Measurements from ENCODE around the gene MRPL43.

MRPL43 gene

GRCh38 chr10:101027106-101027720 is 39.9 kb upstream of the MRPL43 start:
- H3K4me3 ChIP-seq (ENCODE audit: low read length): no peak overlapping the region
- TF ChIP-seq, protein P1, sequence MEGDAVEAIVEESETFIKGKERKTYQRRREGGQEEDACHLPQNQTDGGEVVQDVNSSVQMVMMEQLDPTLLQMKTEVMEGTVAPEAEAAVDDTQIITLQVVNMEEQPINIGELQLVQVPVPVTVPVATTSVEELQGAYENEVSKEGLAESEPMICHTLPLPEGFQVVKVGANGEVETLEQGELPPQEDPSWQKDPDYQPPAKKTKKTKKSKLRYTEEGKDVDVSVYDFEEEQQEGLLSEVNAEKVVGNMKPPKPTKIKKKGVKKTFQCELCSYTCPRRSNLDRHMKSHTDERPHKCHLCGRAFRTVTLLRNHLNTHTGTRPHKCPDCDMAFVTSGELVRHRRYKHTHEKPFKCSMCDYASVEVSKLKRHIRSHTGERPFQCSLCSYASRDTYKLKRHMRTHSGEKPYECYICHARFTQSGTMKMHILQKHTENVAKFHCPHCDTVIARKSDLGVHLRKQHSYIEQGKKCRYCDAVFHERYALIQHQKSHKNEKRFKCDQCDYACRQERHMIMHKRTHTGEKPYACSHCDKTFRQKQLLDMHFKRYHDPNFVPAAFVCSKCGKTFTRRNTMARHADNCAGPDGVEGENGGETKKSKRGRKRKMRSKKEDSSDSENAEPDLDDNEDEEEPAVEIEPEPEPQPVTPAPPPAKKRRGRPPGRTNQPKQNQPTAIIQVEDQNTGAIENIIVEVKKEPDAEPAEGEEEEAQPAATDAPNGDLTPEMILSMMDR (IDR thresholded peaks at IDR 0.05; ENCODE audit: low read depth, low read length): no peak
- no peak for TF ChIP-seq EZH2phosphoT487 (IDR thresholded peaks at IDR 0.05; ENCODE audit: low read depth)
- H3K9ac ChIP-seq (ENCODE audit: low read length): no peak overlapping the region
- H3K4me2 ChIP-seq (ENCODE audit: low read length): no peak overlapping the region
- peaks cover 29% of the 10 kb centered on the region for H3K27me3 ChIP-seq (ENCODE audit: low read depth, low read length)
- no peaks in the 10 kb centered on the region for H3K9me3 ChIP-seq (ENCODE audit: insufficient read depth, low read length)
- no peaks in the 10 kb centered on the region for H3K79me2 ChIP-seq (ENCODE audit: low read length)
- H2AFZ ChIP-seq (ENCODE audit: low read depth, low read length): no peak overlapping the region
- no peaks in the 10 kb centered on the region for H4K20me1 ChIP-seq (ENCODE audit: insufficient read depth, low read length)
- H3K36me3 ChIP-seq (replicated peaks; ENCODE audit: low read depth, low read length): no peaks in the 10 kb centered on the region
- H3K27ac ChIP-seq (ENCODE audit: low read length): no peak overlapping the region
- H3K4me1 ChIP-seq (ENCODE audit: low read length): peaks cover 5% of the 10 kb centered on the region

- Histone ChIP-seq H3K9ac (ENCODE audit: low read length) (no peak overlapping the region), H2AFZ (ENCODE audit: low read depth, low read length) (no peak overlapping the region), H3K27ac (ENCODE audit: low read length) (no peak overlapping the region), H3K4me2 (ENCODE audit: low read length) (no peak overlapping the region), H3K9me3 (ENCODE audit: insufficient read depth, low read length) (no peaks in the 10 kb centered on the region), H3K4me1 (ENCODE audit: low read length) (peaks cover 5% of the 10 kb centered on the region; the same call in 1 of the 2 replicates), H3K4me3 (ENCODE audit: low read length) (no peak overlapping the region), H3K36me3 (replicated peaks; ENCODE audit: low read depth, low read length) (no peaks in the 10 kb centered on the region), H3K27me3 (ENCODE audit: low read depth, low read length) (peaks cover 12% of the 10 kb centered on the region), H4K20me1 (ENCODE audit: insufficient read depth, low read length) (no peaks in the 10 kb centered on the region), H3K79me2 (ENCODE audit: low read length) (no peaks in the 10 kb centered on the region)
- TF ChIP-seq, protein P1 (IDR thresholded peaks at IDR 0.05; ENCODE audit: low read depth, low read length): no peak
Measured at GRCh38 chr10:101022967-101023705, 35.8 kb upstream of the MRPL43 start.

GRCh38 chr10:101021692-101022251 is 34.5 kb upstream of the MRPL43 start:
- no peak overlapping the region for H3K9ac ChIP-seq (ENCODE audit: low read length)
- H2AFZ ChIP-seq (ENCODE audit: low read depth, low read length): no peak overlapping the region
- no peaks in the 10 kb centered on the region for H3K9me3 ChIP-seq (ENCODE audit: insufficient read depth, low read length)
- no peaks in the 10 kb centered on the region for H4K20me1 ChIP-seq (ENCODE audit: insufficient read depth, low read length)
- no peak overlapping the region for H3K27ac ChIP-seq (ENCODE audit: low read length)
- H3K4me1 ChIP-seq (ENCODE audit: low read length): peaks cover 7% of the 10 kb centered on the region; the same call in 1 of the 2 replicates
- no peaks in the 10 kb centered on the region for H3K79me2 ChIP-seq (ENCODE audit: low read length)
- H3K4me2 ChIP-seq (ENCODE audit: low read length): no peak overlapping the region
- TF ChIP-seq EZH2phosphoT487 (IDR thresholded peaks at IDR 0.05; ENCODE audit: low read depth): no peak
- TF ChIP-seq, protein P1 (IDR thresholded peaks at IDR 0.05; ENCODE audit: low read depth, low read length): no peak
- H3K36me3 ChIP-seq (replicated peaks; ENCODE audit: low read depth, low read length): no peaks in the 10 kb centered on the region
- H3K27me3 ChIP-seq (ENCODE audit: low read depth, low read length): peaks cover 17% of the 10 kb centered on the region
- H3K4me3 ChIP-seq (ENCODE audit: low read length): no peak overlapping the region

DNA sequence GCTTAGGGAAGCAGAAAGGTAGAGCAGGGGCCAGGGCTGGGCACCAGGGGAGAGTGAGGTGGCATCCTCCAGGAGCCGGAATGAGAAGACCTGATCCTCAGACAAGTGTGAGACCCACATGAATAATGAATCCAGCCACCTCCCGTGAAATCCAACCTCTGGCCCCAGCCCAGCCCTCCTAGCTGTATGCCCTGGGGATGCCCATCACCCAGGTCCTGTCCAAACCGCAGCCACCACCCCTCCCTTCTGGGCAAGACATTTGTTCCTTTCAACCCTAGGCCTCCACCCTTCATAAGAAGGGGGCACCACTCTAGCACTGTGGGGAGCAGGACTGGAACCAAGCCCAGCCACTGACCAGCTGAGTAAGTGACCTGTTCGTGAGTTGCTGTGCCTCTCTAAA is 33.9 kb upstream of the MRPL43 start:
- Histone ChIP-seq H3K4me3 (ENCODE audit: low read length) (no peak overlapping the region), H3K36me3 (replicated peaks; ENCODE audit: low read depth, low read length) (no peaks in the 10 kb centered on the region), H3K79me2 (ENCODE audit: low read length) (no peaks in the 10 kb centered on the region), H4K20me1 (ENCODE audit: insufficient read depth, low read length) (no peaks in the 10 kb centered on the region), H2AFZ (ENCODE audit: low read depth, low read length) (no peak overlapping the region), H3K4me1 (ENCODE audit: low read length) (peaks cover 7% of the 10 kb centered on the region; the same call in 1 of the 2 replicates), H3K9me3 (ENCODE audit: insufficient read depth, low read length) (no peaks in the 10 kb centered on the region), H3K27ac (ENCODE audit: low read length) (no peak overlapping the region), H3K27me3 (ENCODE audit: low read depth, low read length) (peaks cover 17% of the 10 kb centered on the region), H3K4me2 (ENCODE audit: low read length) (no peak overlapping the region), H3K9ac (ENCODE audit: low read length) (no peak overlapping the region)
- TF ChIP-seq, protein P1 (IDR thresholded peaks at IDR 0.05; ENCODE audit: low read depth, low read length): no peak
- no peak for TF ChIP-seq EZH2phosphoT487 (IDR thresholded peaks at IDR 0.05; ENCODE audit: low read depth)
